WTC11 (cell line): Measurements from ENCODE around the gene SPINT1. TPM values are rescaled to one million over a fixed set of nuclear protein-coding genes. Genes with fewer than 3 reads are reported as not detected.
A peak's percentile ranks its signal among the peaks of the same experiment; 100 is the strongest.

ENCODE experiments used
- ATAC-seq: fragments of 200-7000 bp; cut with Tn5 transposase; 2 replicates; pipeline ENCODE4 v1.10.0; 2021; ENCODE audit warnings: mild to moderate bottlenecking, moderate library complexity
- CTCF ChIA-PET: fragments of 300-600 bp; sonication (Branson Sonifier 250); formaldehyde crosslinking; loops from one replicate; lab custom pipeline; 2021; ENCODE audit warnings: antibody characterized with exemption; lab: Charles Lee
- POLR2A ChIA-PET: fragments of 350-600 bp; sonication (Branson Sonifier 250); formaldehyde crosslinking; loops from one replicate; lab custom pipeline; 2021; ENCODE audit warnings: antibody characterized with exemption; lab: Charles Lee
- DNase-seq: peaks from one replicate; pipeline ENCODE4 v3.0.0; 2021; ENCODE audit warnings: low spot score
- H3K27ac Mint-ChIP-seq: 2 replicates; pipeline ENCODE4 v1.8.0; 2021; ENCODE audit warnings: mixed read lengths
- H3K27me3 Mint-ChIP-seq: 2 replicates; pipeline ENCODE4 v1.8.0; 2021; ENCODE audit warnings: low read depth, mild to moderate bottlenecking, moderate library complexity, mixed read lengths
- H3K36me3 Mint-ChIP-seq: 2 replicates; pipeline ENCODE4 v1.8.0; 2021; ENCODE audit warnings: mixed read lengths
- H3K4me1 Mint-ChIP-seq: 2 replicates; pipeline ENCODE4 v1.8.0; 2022; ENCODE audit warnings: mixed read lengths
- H3K4me3 Mint-ChIP-seq: 2 replicates; pipeline ENCODE4 v1.8.0; 2021; ENCODE audit warnings: mild to moderate bottlenecking, moderate library complexity, mixed read lengths
- H3K9me3 Mint-ChIP-seq: 2 replicates; pipeline ENCODE4 v1.8.0; 2021; ENCODE audit warnings: mixed read lengths
- FOXP1 ChIP-seq: sonication (generic); formaldehyde crosslinking; IDR thresholded peaks from 2 replicates; pipeline ENCODE4 v1.8.0; 2022; ENCODE audit warnings: missing genetic modification reagents, mild to moderate bottlenecking, moderate library complexity, borderline replicate concordance
- GRHL2 ChIP-seq: fragments of 250-450 bp; sonication (Bioruptor Pico); IDR thresholded peaks from 2 replicates; pipeline ENCODE4 v1.8.0; 2022; ENCODE audit warnings: mild to moderate bottlenecking, moderate library complexity; ENCODE audit not compliant: insufficient replicate concordance, severe bottlenecking
- JAZF1 ChIP-seq: fragments of 250-450 bp; sonication (Bioruptor Pico); IDR thresholded peaks from 2 replicates; pipeline ENCODE4 v1.9.0; 2021; ENCODE audit warnings: moderate library complexity, mild to moderate bottlenecking, inconsistent platforms
- KAT7 ChIP-seq: sonication (generic); formaldehyde crosslinking; IDR thresholded peaks from 2 replicates; pipeline ENCODE4 v1.8.1; 2023; ENCODE audit warnings: missing genetic modification reagents, mild to moderate bottlenecking, borderline replicate concordance
- NR1H2 ChIP-seq: sonication (generic); formaldehyde crosslinking; IDR thresholded peaks from 2 replicates; pipeline ENCODE4 v1.9.0; 2021; ENCODE audit warnings: mild to moderate bottlenecking, moderate library complexity, missing genetic modification reagents
- NR3C1 ChIP-seq: sonication (generic); formaldehyde crosslinking; conservative IDR thresholded peaks from 2 replicates; pipeline ENCODE4 v1.8.1; 2023; ENCODE audit warnings: low read depth, mild to moderate bottlenecking, missing genetic modification reagents
- PRRX2 ChIP-seq: fragments of 250-450 bp; sonication (Bioruptor Pico); IDR thresholded peaks from 2 replicates; pipeline ENCODE4 v1.8.0; 2021; ENCODE audit warnings: mild to moderate bottlenecking
- SMAD4 ChIP-seq: sonication (generic); formaldehyde crosslinking; IDR thresholded peaks from 2 replicates; pipeline ENCODE4 v1.8.0; 2022; ENCODE audit warnings: mild to moderate bottlenecking, missing genetic modification reagents
- TEAD1 ChIP-seq: sonication (generic); formaldehyde crosslinking; IDR thresholded peaks from 2 replicates; pipeline ENCODE4 v1.8.0; 2022; ENCODE audit warnings: mild to moderate bottlenecking, missing genetic modification reagents
- ZNF423 ChIP-seq: fragments of 250-450 bp; sonication (Bioruptor Pico); IDR thresholded peaks from 2 replicates; pipeline ENCODE4 v2.1.2; 2022; ENCODE audit warnings: mild to moderate bottlenecking, moderate library complexity
- total RNA-seq: library from RNA; stranded (reverse); gene quantifications from 3 replicates; pipeline ENCODE4 v1.2.3, GENCODE V29; 2021
- TF ChIP-seq, protein P1 (sequence below): sonication (generic); formaldehyde crosslinking; IDR thresholded peaks from 2 replicates; pipeline ENCODE4 v1.8.1; 2022; ENCODE audit warnings: missing genetic modification reagents, borderline replicate concordance
- TF ChIP-seq, protein P2 (sequence below): sonication (generic); formaldehyde crosslinking; IDR thresholded peaks from 2 replicates; pipeline ENCODE4 v1.8.0; 2022; ENCODE audit warnings: mild to moderate bottlenecking, missing genetic modification reagents
- TF ChIP-seq, protein P3 (sequence below): sonication (generic); formaldehyde crosslinking; IDR thresholded peaks from 2 replicates; pipeline ENCODE4 v1.8.1; 2023; ENCODE audit warnings: mild to moderate bottlenecking, missing genetic modification reagents, moderate library complexity
- TF ChIP-seq, protein P4 (sequence below): sonication (generic); formaldehyde crosslinking; IDR thresholded peaks from 2 replicates; pipeline ENCODE4 v1.8.0; 2022; ENCODE audit warnings: mild to moderate bottlenecking, missing genetic modification reagents
- TF ChIP-seq, protein P5 (sequence below): sonication (generic); formaldehyde crosslinking; conservative IDR thresholded peaks from 2 replicates; pipeline ENCODE4 v1.8.1; 2022; ENCODE audit warnings: mild to moderate bottlenecking, missing genetic modification reagents
- TF ChIP-seq, protein P6 (sequence below): sonication (generic); formaldehyde crosslinking; IDR thresholded peaks from 2 replicates; pipeline ENCODE4 v1.8.0; 2022; ENCODE audit warnings: mild to moderate bottlenecking, missing genetic modification reagents
- TF ChIP-seq, protein P7 (sequence below): sonication (generic); formaldehyde crosslinking; IDR thresholded peaks from 2 replicates; pipeline ENCODE4 v1.8.1; 2023; ENCODE audit warnings: mild to moderate bottlenecking, missing genetic modification reagents
- TF ChIP-seq, protein P8 (sequence below): fragments of 250-450 bp; sonication (Bioruptor Pico); IDR thresholded peaks from 2 replicates; pipeline ENCODE4 v2.1.2; 2022; ENCODE audit warnings: mild to moderate bottlenecking, moderate library complexity
- TF ChIP-seq, protein P9 (sequence below): fragments of 200-600 bp; IDR thresholded peaks from 2 replicates; pipeline ENCODE4 v1.8.0; 2022; ENCODE audit warnings: antibody characterized with exemption
- TF ChIP-seq, protein P10 (sequence below): sonication (generic); formaldehyde crosslinking; IDR thresholded peaks from 2 replicates; pipeline ENCODE4 v1.8.1; 2023; ENCODE audit warnings: mild to moderate bottlenecking, missing genetic modification reagents

Gene SPINT1
- total RNA-seq, 1 experiment from 2014 or later, result 140 TPM

DNA sequence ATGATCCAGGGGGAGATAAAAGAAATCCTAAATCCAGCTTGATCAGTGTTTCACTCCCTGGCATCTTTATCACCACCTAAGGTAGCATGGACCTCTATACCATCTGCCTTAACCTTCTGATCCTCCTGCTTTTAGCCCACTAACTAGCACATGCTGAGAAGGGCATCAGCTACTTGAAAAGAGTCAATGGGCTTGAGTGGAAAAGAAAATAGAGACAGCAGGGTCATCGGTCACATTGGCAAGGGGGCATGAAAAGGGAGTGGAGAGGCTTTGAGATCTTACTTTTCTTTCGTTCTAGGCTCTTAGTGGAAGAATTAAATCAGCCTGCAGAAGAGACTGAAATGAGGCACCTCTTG is 37.2 kb upstream of the SPINT1 start:
- POLR2A ChIA-PET, result interaction anchor here (1.3 to 1.8 kb wide), 3 partner anchors 38 to 112 kb away, joined by 3 to 10 read pairs (median 3); partner anchors contain the start of gene SPINT1
- H3K4me1 Mint-ChIP-seq, result peaks cover 22% of the 10 kb centered on the region
- CTCF ChIA-PET, result interaction anchor here (0.6 to 3.3 kb wide), 18 partner anchors 14 to 1257 kb away, joined by 3 to 33 read pairs (median 4); partner anchors contain the start of genes GCHFR, PPP1R14D, RHOV and VPS18

DNA sequence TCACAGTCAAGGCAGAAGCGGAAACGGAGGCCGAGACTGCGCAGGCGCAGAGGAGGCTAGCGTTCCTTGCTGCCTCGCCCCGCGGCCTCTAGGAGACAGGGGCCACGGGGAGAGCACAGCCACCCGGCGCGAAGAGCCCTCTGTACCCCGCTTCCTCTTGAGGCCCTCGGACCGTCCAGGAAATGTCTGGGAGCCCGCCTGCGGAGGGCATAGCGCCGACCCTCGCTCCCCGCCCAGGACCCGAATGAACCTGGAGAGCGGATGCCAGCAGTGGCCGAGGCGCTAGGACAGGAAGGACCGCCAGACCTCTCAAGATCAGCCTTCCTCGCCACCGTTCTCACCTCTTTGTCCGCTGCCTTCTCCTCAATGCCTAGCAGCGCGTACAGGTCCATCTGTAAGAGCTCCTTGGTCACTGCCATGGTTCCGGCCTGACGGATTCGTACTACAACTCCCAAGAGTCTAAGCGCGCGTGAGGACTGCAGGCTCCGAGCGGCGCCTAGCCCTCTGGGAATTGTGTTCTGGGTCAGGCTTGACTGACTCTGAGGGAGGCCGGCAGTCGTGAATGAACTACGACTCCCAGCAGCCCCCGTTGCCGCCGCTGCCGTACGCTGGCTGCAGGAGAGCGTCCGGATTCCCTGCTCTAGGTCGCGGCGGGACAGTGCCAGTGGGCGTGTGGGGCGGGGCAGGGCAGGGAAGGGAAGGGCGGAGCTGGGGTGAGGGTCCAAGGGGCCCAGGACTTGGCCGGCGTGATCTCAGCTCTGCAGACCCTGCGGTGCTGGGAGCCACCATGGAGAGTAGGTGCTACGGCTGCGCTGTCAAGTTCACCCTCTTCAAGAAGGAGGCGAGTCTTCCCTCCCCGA is 36.6 kb upstream of the SPINT1 start, which contains the start of the genes DNAJC17 and ZFYVE19:
Gene DNAJC17, minus strand, starts transcription at position 446 of the 860 bp plus-strand sequence. Its CDS starts 27 bp downstream, at position 419.
Gene ZFYVE19, plus strand, starts transcription at position 62 of the 860 bp plus-strand sequence. Its CDS starts 501 bp downstream, at position 563.
- no peaks in the 10 kb centered on the region; the same call in none of the 2 replicates for H3K36me3 Mint-ChIP-seq
- peaks cover 22% of the 10 kb centered on the region for H3K4me1 Mint-ChIP-seq
- peak within 1 kb of the TSS; percentile 97 for H3K27ac Mint-ChIP-seq
- peak; percentile 99 for ATAC-seq
- H3K27me3 Mint-ChIP-seq, result no peaks in the 10 kb centered on the region
- H3K9me3 Mint-ChIP-seq, result no peaks in the 10 kb centered on the region
- peak; percentile 97 for DNase-seq
- peak within 1 kb of the TSS; percentile 98 for H3K4me3 Mint-ChIP-seq
- ChIA-PET CTCF (interaction anchor here (0.6 to 3.3 kb wide), 17 partner anchors 15 to 1256 kb away, joined by 3 to 33 read pairs (median 5); partner anchors contain the start of genes GCHFR, PPP1R14D, RHOV and VPS18), POLR2A (interaction anchor here (0.5 to 1.8 kb wide), 4 partner anchors 37 to 113 kb away, joined by 3 to 10 read pairs (median 3); partner anchors contain the start of gene SPINT1)
- TF ChIP-seq NR3C1 (CRISPR knock-in tag), result no peak
- TF ChIP-seq, protein P1, sequence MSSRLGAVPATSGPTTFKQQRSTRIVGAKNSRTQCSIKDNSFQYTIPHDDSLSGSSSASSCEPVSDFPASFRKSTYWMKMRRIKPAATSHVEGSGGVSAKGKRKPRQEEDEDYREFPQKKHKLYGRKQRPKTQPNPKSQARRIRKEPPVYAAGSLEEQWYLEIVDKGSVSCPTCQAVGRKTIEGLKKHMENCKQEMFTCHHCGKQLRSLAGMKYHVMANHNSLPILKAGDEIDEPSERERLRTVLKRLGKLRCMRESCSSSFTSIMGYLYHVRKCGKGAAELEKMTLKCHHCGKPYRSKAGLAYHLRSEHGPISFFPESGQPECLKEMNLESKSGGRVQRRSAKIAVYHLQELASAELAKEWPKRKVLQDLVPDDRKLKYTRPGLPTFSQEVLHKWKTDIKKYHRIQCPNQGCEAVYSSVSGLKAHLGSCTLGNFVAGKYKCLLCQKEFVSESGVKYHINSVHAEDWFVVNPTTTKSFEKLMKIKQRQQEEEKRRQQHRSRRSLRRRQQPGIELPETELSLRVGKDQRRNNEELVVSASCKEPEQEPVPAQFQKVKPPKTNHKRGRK, result no peak
- no peak for TF ChIP-seq JAZF1 (CRISPR knock-in tag)
- no peak for TF ChIP-seq PRRX2 (CRISPR knock-in tag)
- TF ChIP-seq KAT7 (CRISPR knock-in tag), result 0 out of 2 replicates have a peak, but pooled peaks have one; percentile 27
- TF ChIP-seq, protein P2, sequence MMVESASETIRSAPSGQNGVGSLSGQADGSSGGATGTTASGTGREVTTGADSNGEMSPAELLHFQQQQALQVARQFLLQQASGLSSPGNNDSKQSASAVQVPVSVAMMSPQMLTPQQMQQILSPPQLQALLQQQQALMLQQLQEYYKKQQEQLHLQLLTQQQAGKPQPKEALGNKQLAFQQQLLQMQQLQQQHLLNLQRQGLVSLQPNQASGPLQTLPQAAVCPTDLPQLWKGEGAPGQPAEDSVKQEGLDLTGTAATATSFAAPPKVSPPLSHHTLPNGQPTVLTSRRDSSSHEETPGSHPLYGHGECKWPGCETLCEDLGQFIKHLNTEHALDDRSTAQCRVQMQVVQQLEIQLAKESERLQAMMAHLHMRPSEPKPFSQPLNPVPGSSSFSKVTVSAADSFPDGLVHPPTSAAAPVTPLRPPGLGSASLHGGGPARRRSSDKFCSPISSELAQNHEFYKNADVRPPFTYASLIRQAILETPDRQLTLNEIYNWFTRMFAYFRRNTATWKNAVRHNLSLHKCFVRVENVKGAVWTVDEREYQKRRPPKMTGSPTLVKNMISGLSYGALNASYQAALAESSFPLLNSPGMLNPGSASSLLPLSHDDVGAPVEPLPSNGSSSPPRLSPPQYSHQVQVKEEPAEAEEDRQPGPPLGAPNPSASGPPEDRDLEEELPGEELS (CRISPR knock-in tag), result no peak; the same call in 1 of the 2 replicates
- TF ChIP-seq, protein P3, sequence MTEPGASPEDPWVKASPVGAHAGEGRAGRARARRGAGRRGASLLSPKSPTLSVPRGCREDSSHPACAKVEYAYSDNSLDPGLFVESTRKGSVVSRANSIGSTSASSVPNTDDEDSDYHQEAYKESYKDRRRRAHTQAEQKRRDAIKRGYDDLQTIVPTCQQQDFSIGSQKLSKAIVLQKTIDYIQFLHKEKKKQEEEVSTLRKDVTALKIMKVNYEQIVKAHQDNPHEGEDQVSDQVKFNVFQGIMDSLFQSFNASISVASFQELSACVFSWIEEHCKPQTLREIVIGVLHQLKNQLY (CRISPR knock-in tag), result no peak
- TF ChIP-seq, protein P4, sequence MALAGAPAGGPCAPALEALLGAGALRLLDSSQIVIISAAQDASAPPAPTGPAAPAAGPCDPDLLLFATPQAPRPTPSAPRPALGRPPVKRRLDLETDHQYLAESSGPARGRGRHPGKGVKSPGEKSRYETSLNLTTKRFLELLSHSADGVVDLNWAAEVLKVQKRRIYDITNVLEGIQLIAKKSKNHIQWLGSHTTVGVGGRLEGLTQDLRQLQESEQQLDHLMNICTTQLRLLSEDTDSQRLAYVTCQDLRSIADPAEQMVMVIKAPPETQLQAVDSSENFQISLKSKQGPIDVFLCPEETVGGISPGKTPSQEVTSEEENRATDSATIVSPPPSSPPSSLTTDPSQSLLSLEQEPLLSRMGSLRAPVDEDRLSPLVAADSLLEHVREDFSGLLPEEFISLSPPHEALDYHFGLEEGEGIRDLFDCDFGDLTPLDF (CRISPR knock-in tag), result no peak
- TF ChIP-seq FOXP1 (CRISPR knock-in tag), result no peak
- TF ChIP-seq, protein P5, sequence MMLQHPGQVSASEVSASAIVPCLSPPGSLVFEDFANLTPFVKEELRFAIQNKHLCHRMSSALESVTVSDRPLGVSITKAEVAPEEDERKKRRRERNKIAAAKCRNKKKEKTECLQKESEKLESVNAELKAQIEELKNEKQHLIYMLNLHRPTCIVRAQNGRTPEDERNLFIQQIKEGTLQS, result no peak
- TF ChIP-seq, protein P6, sequence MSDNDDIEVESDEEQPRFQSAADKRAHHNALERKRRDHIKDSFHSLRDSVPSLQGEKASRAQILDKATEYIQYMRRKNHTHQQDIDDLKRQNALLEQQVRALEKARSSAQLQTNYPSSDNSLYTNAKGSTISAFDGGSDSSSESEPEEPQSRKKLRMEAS (CRISPR knock-in tag), result peak; percentile 71; the same call in 1 of the 2 replicates
- TF ChIP-seq, protein P7, sequence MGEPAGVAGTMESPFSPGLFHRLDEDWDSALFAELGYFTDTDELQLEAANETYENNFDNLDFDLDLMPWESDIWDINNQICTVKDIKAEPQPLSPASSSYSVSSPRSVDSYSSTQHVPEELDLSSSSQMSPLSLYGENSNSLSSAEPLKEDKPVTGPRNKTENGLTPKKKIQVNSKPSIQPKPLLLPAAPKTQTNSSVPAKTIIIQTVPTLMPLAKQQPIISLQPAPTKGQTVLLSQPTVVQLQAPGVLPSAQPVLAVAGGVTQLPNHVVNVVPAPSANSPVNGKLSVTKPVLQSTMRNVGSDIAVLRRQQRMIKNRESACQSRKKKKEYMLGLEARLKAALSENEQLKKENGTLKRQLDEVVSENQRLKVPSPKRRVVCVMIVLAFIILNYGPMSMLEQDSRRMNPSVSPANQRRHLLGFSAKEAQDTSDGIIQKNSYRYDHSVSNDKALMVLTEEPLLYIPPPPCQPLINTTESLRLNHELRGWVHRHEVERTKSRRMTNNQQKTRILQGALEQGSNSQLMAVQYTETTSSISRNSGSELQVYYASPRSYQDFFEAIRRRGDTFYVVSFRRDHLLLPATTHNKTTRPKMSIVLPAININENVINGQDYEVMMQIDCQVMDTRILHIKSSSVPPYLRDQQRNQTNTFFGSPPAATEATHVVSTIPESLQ, result no peak
- no peak for TF ChIP-seq GRHL2
- TF ChIP-seq, protein P8, sequence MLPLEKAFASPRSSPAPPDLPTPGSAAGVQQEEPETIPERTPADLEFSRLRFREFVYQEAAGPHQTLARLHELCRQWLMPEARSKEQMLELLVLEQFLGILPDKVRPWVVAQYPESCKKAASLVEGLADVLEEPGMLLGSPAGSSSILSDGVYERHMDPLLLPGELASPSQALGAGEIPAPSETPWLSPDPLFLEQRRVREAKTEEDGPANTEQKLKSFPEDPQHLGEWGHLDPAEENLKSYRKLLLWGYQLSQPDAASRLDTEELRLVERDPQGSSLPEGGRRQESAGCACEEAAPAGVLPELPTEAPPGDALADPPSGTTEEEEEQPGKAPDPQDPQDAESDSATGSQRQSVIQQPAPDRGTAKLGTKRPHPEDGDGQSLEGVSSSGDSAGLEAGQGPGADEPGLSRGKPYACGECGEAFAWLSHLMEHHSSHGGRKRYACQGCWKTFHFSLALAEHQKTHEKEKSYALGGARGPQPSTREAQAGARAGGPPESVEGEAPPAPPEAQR (CRISPR knock-in tag), result no peak
- TF ChIP-seq, protein P9, sequence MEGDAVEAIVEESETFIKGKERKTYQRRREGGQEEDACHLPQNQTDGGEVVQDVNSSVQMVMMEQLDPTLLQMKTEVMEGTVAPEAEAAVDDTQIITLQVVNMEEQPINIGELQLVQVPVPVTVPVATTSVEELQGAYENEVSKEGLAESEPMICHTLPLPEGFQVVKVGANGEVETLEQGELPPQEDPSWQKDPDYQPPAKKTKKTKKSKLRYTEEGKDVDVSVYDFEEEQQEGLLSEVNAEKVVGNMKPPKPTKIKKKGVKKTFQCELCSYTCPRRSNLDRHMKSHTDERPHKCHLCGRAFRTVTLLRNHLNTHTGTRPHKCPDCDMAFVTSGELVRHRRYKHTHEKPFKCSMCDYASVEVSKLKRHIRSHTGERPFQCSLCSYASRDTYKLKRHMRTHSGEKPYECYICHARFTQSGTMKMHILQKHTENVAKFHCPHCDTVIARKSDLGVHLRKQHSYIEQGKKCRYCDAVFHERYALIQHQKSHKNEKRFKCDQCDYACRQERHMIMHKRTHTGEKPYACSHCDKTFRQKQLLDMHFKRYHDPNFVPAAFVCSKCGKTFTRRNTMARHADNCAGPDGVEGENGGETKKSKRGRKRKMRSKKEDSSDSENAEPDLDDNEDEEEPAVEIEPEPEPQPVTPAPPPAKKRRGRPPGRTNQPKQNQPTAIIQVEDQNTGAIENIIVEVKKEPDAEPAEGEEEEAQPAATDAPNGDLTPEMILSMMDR, result no peak

More for the DNA sequence above, 37.2 kb upstream of the SPINT1 start:
- Mint-ChIP-seq H3K36me3 (peaks cover 3% of the 10 kb centered on the region), H3K9me3 (no peaks in the 10 kb centered on the region), H3K4me3 (peak overlapping the region; percentile 98), H3K27me3 (no peaks in the 10 kb centered on the region), H3K27ac (peak overlapping the region; percentile 97)
- no peak for ATAC-seq
- no peak for TF ChIP-seq ZNF423 (CRISPR knock-in tag)
- no peak for TF ChIP-seq TEAD1 (CRISPR knock-in tag)
- TF ChIP-seq, protein P10, sequence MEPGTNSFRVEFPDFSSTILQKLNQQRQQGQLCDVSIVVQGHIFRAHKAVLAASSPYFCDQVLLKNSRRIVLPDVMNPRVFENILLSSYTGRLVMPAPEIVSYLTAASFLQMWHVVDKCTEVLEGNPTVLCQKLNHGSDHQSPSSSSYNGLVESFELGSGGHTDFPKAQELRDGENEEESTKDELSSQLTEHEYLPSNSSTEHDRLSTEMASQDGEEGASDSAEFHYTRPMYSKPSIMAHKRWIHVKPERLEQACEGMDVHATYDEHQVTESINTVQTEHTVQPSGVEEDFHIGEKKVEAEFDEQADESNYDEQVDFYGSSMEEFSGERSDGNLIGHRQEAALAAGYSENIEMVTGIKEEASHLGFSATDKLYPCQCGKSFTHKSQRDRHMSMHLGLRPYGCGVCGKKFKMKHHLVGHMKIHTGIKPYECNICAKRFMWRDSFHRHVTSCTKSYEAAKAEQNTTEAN (CRISPR knock-in tag), result no peak
- TF ChIP-seq SMAD4 (CRISPR knock-in tag), result no peak
- TF ChIP-seq NR1H2 (CRISPR knock-in tag), result no peak
- DNase-seq, result no peak
